Measurements from ENCODE around the gene GLB1L2.

The GLB1L2 gene

GRCh38 chr11:134389464-134390180 is 57.8 kb downstream of the GLB1L2 start:
- no peak for DNase-seq

GRCh38 chr11:134390706-134391569 is 59.1 kb downstream of the GLB1L2 start:
- DNase-seq = no peak

GRCh38 chr11:134391656-134392055 is 59.9 kb downstream of the GLB1L2 start:
- no peak for DNase-seq

GRCh38 chr11:134392953-134393615 is 61.3 kb downstream of the GLB1L2 start:
- no peak for DNase-seq

- no peak for DNase-seq
Observed at GRCh38 chr11:134393638-134394037, 61.9 kb downstream of the GLB1L2 start.

- no peak for DNase-seq
Observed at GRCh38 chr11:134394311-134394710, 62.5 kb downstream of the GLB1L2 start.

GRCh38 chr11:134395002-134395401 is 63.2 kb downstream of the GLB1L2 start:
- no peak for DNase-seq

GRCh38 chr11:134397304-134398078 is 65.7 kb downstream of the GLB1L2 start:
- no peak for DNase-seq

- DNase-seq = no peak
Observed at GRCh38 chr11:134398079-134398444, 66.3 kb downstream of the GLB1L2 start.

GRCh38 chr11:134398644-134399292 is 67.0 kb downstream of the GLB1L2 start:
- DNase-seq = no peak

GRCh38 chr11:134399293-134399654 is 67.5 kb downstream of the GLB1L2 start:
- DNase-seq = no peak

- DNase-seq = no peak
Observed at GRCh38 chr11:134399996-134400395, 68.2 kb downstream of the GLB1L2 start.

- DNase-seq = no peak
Observed at GRCh38 chr11:134401825-134402809, 70.3 kb downstream of the GLB1L2 start.

- no peak for DNase-seq
Observed at GRCh38 chr11:134402910-134403309, 71.1 kb downstream of the GLB1L2 start.

- no peak for DNase-seq
Observed at GRCh38 chr11:134404575-134405341, 73.0 kb downstream of the GLB1L2 start.

- DNase-seq = no peak
Observed at GRCh38 chr11:134405436-134405835, 73.6 kb downstream of the GLB1L2 start.

- DNase-seq = no peak
Observed at GRCh38 chr11:134405841-134406240, 74.1 kb downstream of the GLB1L2 start.

- DNase-seq = no peak
Observed at GRCh38 chr11:134406264-134407185, 74.7 kb downstream of the GLB1L2 start.

GRCh38 chr11:134407321-134407828 is 75.6 kb downstream of the GLB1L2 start:
- DNase-seq = no peak

Data from KG1 (cell line).